A549 (cell line): ENCODE measurements around the gene CARMIL1.

Source experiments
- JUNB ChIP-seq: fragments of >200 bp; sonication (Bioruptor Twin); formaldehyde crosslinking; IDR thresholded peaks from 2 replicates; pipeline ENCODE4 v1.6.1; 2016
- PHF8 ChIP-seq: fragments of 200-600 bp; sonication (generic); IDR thresholded peaks from 2 replicates; pipeline ENCODE4 v1.6.1; 2016; ENCODE audit warnings: low read depth, mild to moderate bottlenecking, antibody characterized with exemption, moderate library complexity, borderline replicate concordance
- TF ChIP-seq, protein P1 (sequence below): fragments of >200 bp; sonication (Bioruptor Twin); formaldehyde crosslinking; IDR thresholded peaks from 3 replicates; pipeline ENCODE4 v1.5.1; 2016

DNA sequence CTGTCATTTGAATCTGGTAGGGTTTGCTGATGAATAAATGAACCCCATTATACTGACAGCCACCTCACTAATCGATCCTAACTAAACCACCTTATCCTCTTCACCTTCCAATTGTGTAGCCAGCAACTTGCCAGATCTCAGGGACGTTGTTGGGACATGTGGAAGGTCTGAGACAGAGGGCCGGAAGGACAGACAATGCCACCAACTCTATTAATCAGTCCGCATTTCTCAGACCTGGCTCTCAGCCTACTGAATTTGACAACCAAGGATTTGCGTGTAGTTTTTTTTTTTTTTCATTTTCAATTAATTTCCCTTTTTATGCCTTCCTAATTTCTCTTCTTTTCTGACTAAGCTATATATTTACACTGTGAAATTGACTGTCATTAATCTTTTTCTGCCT, 122.5 kb downstream of the CARMIL1 start:
- TF ChIP-seq, protein P1, sequence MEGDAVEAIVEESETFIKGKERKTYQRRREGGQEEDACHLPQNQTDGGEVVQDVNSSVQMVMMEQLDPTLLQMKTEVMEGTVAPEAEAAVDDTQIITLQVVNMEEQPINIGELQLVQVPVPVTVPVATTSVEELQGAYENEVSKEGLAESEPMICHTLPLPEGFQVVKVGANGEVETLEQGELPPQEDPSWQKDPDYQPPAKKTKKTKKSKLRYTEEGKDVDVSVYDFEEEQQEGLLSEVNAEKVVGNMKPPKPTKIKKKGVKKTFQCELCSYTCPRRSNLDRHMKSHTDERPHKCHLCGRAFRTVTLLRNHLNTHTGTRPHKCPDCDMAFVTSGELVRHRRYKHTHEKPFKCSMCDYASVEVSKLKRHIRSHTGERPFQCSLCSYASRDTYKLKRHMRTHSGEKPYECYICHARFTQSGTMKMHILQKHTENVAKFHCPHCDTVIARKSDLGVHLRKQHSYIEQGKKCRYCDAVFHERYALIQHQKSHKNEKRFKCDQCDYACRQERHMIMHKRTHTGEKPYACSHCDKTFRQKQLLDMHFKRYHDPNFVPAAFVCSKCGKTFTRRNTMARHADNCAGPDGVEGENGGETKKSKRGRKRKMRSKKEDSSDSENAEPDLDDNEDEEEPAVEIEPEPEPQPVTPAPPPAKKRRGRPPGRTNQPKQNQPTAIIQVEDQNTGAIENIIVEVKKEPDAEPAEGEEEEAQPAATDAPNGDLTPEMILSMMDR = no peak
- TF ChIP-seq PHF8 (no peak), JUNB (no peak)
